Activated gamma-delta T cell treated with Interleukin-2 at 50 U/mL for 16 hours (primary cell): ENCODE measurements around the gene SIRT7.

Source experiments
- DNase-seq: peaks from one replicate; pipeline ENCODE4 v3.0.0-alpha.2; 2020

Gene SIRT7, protein sequence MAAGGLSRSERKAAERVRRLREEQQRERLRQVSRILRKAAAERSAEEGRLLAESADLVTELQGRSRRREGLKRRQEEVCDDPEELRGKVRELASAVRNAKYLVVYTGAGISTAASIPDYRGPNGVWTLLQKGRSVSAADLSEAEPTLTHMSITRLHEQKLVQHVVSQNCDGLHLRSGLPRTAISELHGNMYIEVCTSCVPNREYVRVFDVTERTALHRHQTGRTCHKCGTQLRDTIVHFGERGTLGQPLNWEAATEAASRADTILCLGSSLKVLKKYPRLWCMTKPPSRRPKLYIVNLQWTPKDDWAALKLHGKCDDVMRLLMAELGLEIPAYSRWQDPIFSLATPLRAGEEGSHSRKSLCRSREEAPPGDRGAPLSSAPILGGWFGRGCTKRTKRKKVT

DNA sequence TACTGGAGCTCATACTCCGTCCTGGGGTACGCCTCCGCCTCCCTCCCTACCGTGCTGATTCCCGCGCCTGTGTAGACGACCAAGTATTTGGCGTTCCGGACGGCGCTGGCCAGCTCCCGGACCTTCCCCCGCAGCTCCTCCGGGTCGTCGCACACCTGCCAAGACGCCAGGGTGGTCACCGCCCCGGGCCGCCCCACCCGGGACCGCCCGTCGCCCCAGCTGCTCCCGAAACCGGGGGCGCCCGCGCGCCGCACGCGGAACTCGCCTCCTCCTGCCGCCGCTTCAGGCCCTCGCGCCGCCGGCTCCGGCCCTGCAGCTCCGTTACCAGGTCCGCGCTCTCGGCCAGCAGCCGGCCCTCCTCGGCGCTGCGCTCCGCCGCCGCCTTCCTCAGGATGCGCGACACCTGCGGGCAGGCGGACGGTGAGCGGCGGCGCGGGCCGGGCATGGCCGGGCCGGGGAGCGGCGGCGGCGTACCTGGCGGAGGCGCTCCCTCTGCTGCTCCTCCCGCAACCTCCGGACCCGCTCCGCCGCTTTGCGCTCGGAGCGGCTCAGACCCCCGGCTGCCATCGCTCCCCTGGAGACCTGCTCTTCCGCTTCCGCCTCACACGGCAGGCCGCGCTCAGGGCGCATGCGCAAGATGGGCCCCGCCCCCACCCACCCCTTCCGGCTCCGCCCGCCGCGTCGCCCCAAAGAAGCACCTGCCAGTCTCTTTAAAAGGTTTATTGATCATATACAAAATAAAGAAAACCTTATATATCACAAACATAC is at the start of gene SIRT7:
SIRT7 (minus strand) TSS at position 612 of the 768 bp plus-strand sequence; CDS start at position 567, 45 bp downstream.
- DNase-seq, result peak; percentile 79

DNA sequence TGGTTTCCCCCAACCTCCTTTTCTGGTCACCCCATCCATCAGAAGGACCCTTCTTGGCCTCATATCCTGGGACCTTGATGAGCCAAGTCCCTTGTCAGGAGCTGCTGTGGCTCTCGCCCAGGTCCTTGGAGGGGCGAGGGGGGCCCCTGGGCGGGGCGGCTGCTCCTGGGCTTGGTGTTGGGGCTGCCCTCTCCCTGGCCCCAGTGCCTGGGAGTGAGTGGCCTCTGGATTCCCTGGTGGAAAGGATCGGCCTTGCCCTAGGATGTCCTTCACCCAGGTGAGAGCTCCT is 49.2 kb upstream of the SIRT7 start:
- DNase-seq, result no peak

DNA sequence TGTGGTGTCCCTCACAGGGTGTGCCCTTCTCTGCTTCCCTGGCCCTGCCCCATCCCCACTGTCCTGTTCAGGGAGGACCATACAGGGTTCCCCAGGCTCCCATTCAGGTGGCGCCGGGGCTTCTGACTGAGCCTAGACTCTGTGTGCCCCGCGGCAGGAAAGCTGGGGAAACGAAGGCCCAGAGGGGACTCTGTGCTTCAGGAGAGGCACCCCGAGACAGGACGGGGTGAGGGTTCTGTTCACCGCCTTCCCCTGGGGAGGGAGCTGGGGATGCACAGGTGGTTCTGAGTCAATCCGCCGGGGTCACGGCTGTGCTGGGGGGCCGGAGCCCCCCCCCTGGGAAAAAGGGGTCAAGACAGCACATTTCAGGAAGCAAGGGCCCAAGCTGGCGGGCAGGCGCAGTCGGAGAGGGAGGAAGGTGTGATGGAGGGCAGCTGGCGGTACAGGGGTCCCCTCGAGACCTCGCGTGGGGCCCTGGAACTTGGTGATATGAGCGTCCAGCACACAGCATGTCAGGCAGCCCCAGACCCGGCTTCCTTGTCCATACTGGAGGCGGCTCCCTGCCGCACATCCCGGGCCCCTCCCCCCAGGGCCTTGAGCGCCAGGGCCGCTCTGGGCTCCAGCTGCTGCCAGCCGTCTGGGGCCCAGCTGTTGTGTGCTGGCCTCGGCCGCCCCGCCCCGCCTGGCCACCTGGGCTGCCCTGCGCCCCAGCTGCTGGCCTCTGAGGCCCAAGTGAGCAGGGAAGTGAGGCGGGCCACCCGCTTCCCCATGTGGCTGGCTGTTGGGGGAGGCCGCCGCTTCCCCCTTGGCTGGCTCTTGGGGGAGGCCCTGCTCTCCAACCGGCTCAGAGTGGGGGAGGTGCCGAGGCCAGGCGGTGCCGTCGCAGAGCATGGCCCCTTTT is 48.6 kb upstream of the SIRT7 start:
- no peak for DNase-seq

DNA sequence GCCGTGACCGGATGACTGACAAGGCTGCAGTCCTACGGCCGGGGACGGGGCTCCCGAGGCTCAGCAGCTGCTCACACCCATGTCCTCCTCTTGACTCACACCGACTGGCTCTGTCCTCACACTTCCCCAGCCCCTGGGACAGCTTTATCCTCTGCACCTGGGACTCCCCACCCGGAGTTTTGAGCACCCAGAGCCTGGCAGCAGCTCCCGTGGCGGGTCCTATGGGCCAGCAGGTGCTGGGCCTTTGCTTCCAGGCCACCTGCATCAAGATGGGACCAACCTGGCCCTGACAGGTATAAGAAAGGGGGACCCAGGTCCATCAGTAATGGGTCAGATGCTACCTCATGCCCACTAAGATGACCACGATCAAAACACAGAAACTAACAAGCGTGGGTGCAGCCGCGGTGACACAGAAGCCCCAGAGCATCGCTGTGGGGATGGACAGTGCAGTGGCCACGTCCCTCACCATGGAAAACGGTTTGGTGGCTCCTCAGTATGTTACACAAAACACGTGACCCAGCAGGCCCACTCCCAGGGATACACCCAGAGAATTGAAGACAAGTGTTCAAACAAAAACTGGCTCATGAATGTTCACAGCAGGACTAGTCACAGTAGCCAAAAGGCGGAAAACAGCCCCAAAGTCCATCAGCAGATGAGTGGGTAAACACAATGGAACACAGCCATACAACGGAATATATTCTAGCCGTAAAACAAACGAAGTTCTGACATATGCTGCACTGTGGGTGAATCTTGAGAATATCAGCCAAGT is 46.3 kb upstream of the SIRT7 start:
- no peak for DNase-seq

GRCh38 chr17:81962499-81963441 is 44.8 kb upstream of the SIRT7 start:
- DNase-seq, result no peak

- DNase-seq, result no peak
Observed at GRCh38 chr17:81961521-81962498, 43.8 kb upstream of the SIRT7 start.

- DNase-seq, result no peak
Observed at GRCh38 chr17:81961087-81961511, 43.1 kb upstream of the SIRT7 start, which contains the start of gene NOTUM. TSS of gene NOTUM (minus strand) at chr17:81961187. CDS start at chr17:81960909, 278 bp downstream.

DNA sequence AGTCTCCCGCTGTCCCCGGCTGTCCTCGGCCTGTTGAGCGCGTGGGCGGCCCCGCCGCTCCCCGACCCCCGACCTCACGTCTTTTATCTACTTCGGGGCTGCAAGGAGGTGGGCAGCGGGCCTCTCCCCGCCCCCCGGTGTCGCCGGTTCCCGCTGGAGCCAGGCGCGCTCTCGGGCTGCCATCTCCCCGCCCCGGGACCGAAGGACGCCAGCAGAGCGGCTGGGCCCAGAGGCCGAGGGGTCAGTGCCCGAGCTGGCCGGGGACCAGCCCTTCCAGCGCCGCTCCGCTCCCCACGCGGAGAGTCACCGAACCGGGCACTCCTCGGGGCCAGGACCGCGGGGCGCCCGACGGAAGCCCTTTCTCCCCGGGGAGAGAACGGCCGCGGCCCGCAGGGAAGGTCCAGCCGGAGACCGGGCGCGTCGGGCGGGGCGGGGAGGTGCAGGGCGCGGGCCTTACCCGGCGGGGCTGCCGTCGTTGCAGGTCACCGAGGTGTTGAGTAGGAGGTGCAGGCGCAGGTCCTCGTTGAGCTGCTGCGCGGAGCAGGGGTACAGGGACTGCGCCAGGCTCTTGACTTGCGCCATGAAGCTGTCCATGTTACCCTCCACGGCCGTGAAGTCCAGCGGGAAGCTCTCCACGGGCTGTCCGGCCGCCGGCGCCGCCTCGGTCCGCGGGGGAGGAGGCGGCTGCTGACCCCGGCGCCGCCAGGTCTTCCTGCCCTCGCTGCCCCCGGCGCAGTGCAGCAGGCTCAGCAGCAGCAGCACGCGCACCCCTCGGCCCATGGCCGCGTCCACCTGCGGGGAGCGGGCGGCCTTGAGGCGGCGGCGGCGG is 42.4 kb upstream of the SIRT7 start:
- DNase-seq, result no peak

DNA sequence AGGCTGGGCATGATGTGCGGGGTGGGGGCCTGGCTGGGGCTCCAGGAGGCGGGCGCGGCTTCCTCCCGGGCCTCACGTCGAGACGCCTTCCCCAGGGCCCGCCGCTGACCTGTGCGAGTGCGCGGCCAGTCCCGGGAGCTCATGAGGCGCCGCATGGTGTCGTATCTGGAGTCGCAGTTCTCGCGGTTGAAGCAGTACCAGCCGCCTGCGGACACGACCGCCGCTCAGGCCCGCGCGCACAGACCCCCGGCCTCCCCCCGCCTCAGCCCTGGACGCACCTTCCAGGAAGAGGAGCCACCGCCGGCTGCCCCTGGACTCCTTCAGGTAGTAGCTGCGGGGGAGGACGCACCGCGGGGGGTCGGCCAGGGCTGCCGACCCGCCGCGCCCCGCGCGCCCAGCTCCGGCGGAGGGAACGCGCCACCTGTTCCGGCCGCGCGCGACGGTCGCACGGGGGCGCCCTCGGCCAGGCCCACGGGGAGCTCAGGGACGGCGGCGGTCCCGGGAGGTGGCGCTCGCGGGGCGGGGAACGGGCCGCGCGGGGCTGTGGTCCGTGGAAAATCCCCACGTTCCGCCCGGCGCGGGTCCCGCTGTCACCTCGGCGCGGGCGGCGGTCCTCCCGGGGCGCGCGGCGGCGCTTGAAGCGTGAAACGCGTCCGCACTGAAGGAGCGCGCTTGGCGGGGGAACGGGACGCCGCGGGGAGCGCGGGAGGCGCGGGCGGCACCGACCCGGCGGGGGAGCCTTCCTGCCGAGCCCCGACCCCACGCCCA is 41.6 kb upstream of the SIRT7 start:
- DNase-seq, result peak; percentile 80

- no peak for DNase-seq
Observed at GRCh38 chr17:81958633-81959342, 40.8 kb upstream of the SIRT7 start.

DNA sequence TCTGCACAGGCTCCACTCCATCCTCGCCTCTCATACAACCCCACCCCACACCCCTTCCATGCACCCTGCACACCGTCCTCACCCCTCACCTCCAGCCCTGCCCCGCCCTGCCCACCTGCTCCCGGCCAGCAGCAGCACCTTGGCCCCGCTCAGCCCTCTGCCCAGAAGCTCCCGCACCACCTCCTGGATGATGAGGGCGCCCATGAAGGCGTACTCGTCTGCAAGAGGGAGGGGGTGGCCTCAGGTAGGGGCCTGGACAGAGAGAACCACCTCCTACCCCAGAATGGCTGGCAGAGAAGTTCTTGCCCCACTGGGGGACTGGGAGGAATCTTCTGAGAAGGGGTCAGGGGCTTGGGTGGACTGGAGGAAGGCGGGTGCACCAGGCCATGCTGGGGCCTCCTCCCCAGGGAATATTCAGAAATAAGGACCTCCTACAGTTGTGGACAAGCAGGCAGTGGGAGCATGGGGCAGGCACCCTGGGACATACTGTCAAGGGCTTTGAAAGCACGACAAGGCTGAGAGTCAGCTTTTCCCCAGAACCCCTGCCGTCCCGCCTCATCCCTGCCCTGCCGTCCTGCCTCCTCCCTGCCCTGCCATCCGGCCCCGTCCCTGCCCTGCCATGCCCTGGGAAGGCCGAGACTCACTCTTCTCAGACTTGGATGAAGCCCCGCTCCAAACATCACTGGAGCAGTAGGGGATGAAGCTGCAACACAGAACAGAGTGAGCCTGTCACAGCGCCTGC is 39.9 kb upstream of the SIRT7 start:
- DNase-seq, result no peak

DNA sequence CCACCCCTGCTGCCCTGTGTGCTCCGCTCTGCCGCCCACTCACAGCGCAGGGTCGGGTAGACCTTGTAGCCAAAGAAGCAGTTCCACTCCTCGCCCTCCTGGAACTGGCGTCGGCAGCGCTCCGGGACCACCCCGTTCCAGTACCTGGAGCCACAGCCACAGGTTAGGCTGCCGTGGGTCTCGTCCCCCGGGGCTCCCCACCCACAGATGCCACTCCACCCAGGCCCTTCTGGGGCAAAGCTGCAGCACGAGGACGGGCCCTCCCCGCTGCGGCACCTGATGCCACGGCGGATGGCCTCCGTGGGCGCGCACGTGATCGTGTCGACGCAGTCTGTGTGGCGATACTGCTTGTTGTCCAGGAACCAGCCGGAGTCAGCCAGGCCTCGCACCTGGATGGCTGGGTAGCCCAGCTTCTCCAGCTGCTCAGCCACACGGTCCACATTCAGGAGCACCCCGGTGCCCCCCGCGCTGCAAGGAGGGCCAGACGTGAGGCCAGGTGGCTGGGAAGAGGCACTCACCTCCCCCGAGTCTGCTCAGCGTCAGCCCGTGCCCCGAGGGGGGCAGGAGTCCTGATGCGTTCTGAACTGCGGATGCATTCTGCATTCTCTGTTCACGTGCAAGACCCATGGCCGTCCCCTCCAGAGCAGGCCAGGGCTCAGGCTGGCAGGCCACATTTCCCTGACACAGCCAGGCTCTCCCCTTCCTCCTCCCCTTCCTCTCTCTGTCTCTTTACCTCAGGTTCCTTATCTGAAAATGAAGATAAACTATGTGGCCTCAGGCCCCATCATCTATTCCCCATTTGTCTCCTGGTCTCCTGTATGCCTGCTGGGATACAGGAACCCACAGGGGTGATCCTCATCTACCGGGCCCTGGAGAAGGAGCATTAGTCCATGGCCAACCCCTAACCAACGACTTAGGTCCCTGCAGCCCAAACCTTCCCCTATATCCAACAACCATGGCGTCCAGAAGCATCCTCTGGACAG is 38.9 kb upstream of the SIRT7 start:
- DNase-seq, result no peak

- DNase-seq, result no peak
Observed at GRCh38 chr17:81955756-81956544, 38.0 kb upstream of the SIRT7 start.

DNA sequence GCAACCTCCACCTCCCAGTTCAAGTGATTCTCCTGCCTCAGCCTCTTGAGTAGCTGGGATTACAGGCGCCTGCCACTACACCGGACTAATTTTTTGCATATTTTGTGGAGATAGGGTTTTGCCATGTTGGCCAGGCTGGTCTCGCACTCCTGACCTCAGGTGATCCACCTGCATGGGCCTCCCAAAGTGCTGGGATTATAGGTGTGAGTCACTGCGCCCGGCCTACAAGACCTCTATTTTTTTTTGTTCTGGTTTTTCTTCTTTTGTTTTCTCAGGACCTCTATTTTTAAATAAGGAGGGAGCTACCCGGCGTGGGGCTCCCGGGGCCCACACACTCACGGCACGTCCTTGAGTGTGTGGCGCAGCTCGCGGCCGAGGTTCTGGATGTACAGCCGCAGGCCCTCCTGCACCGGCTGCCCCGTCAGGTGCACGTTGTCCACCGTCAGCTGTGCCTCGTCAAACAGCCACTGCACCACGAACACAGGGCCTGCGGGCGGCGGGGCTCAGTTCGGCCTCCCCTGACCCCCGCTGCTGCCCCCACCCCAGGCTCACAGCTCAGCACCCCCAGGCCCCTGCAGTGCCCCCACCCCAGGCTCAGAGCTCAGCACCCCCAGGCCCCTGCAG is 37.2 kb upstream of the SIRT7 start:
- DNase-seq, result no peak
